Body of pancreas (tissue), 4 donors: Measurements from ENCODE around the gene ORAI2. TPM values are rescaled to one million over a fixed set of nuclear protein-coding genes. Genes with fewer than 3 reads are reported as not detected.
"Not testable (repeated sequence)": the region's sequence is repeated elsewhere in the genome, so short reads cannot be mapped to it uniquely, and the experiment has no call there.

Experiments used
- ATAC-seq: fragments of 150-250 bp; one replicate; pipeline ENCODE4 v1.9.1; 2016
- DNase-seq, 4 donors: peaks; one replicate each; pipeline ENCODE4 v3.0.0-alpha.2; 2019
- H3K27ac ChIP-seq, 4 donors: fragments of 200-600 bp; sonication (generic); 1 replicate in 3 of 4; 2 replicates in 1 of 4; pipeline versions ENCODE4 v1.5.1 to v1.6.1; 2016 to 2019; ENCODE audit warnings: mild to moderate bottlenecking in 1 of 4, mixed read lengths in 1 of 4, moderate library complexity in 1 of 4
- H3K27me3 ChIP-seq, 2 donors: fragments of 200-600 bp; sonication (generic); one replicate each; pipeline ENCODE4 v1.6.0; 2016; ENCODE audit warnings: mild to moderate bottlenecking in 1 of 2
- H3K36me3 ChIP-seq, 2 donors: fragments of 200-600 bp; sonication (generic); replicated peaks in 1 of 2; 2 replicates each; pipeline ENCODE4 v1.5.1; 2016; ENCODE audit warnings: low read depth in 2 of 2; ENCODE audit not compliant: insufficient read depth in 1 of 2
- H3K4me1 ChIP-seq: fragments of 200-600 bp; sonication (generic); one replicate; pipeline ENCODE4 v1.6.0; 2016
- H3K4me3 ChIP-seq, 2 donors: fragments of 200-600 bp; sonication (generic); 1 replicate in 1 of 2; 2 replicates in 1 of 2; pipeline ENCODE4 v1.5.1; 2016 to 2019
- H3K9me3 ChIP-seq, 3 donors: fragments of 200-600 bp; sonication (generic); 1 replicate in 2 of 3; 2 replicates in 1 of 3; pipeline ENCODE4 v1.5.1; 2016
- WGBS, 2 donors: methylation state at CpG; one replicate each; pipeline ENCODE4 v1.1.5; 2017; 5-methylcytosine and 5-hydroxymethylcytosine counted together
- intact Hi-C: fragments of 100-400 bp; cut with DNase I; formaldehyde crosslinking; loops from one replicate; pipeline ENCODE4 v1.15.1; 2023
- microRNA-seq, 2 donors: library from miRNA; unstranded; fragments of <30 nt; microRNA quantifications; one replicate each; pipeline ENCODE4, GENCODE V29; 2016; ENCODE audit warnings: borderline number of aligned reads in 2 of 2, borderline replicate concordance in 2 of 2
- small RNA-seq: library from RNA; depleted of rRNA; stranded (forward); fragments of <200 nt; gene quantifications from one replicate; pipeline ENCODE3, GENCODE V24; 2016
- total RNA-seq, 2 donors: library from RNA; depleted of rRNA; stranded (reverse); fragments of >200 nt; gene quantifications; one replicate each; pipeline ENCODE4 v1.1.0, GENCODE V29; 2016

Gene ORAI2
- total RNA-seq, 2 donors from 2014 or later = 11.7 to 20.8 TPM

GRCh38 chr7:102494473-102495149 is 61.2 kb downstream of the ORAI2 start:
- H3K9me3 ChIP-seq, H3K36me3 ChIP-seq, H3K4me3 ChIP-seq, H3K4me1 ChIP-seq, H3K27ac ChIP-seq, intact Hi-C loops, H3K27me3 ChIP-seq, DNase-seq: not testable (repeated sequence)
- ATAC-seq = peak; percentile 18
- no CpG with 5 or more reads among the region's 67 CpGs for WGBS, 2 donors

- intact Hi-C loops, H3K4me1 ChIP-seq, H3K4me3 ChIP-seq, DNase-seq, H3K27me3 ChIP-seq, ATAC-seq, H3K36me3 ChIP-seq, H3K27ac ChIP-seq, H3K9me3 ChIP-seq: not testable (repeated sequence)
- no CpG with 5 or more reads among the region's 10 CpGs for WGBS, 2 donors
These were observed 63.5 kb downstream of the ORAI2 start for GRCh38 chr7:102496861-102497260.

- WGBS, 2 donors = 100% methylated on average over 1 of the region's 5 CpGs; no CpG with 5 or more reads in 1 of the 2 donors
- H3K9me3 ChIP-seq, H3K27me3 ChIP-seq, H3K36me3 ChIP-seq, DNase-seq, H3K4me1 ChIP-seq, H3K4me3 ChIP-seq, H3K27ac ChIP-seq, ATAC-seq, intact Hi-C loops: not testable (repeated sequence)
These were observed 63.9 kb downstream of the ORAI2 start for GRCh38 chr7:102497308-102497707.

GRCh38 chr7:102498321-102498720 is 64.9 kb downstream of the ORAI2 start:
- DNase-seq, H3K4me3 ChIP-seq, H3K4me1 ChIP-seq, ATAC-seq, intact Hi-C loops, H3K36me3 ChIP-seq, H3K27me3 ChIP-seq, H3K27ac ChIP-seq, H3K9me3 ChIP-seq: not testable (repeated sequence)
- WGBS, 2 donors = 91 to 95% methylated on average over 3 to 15 of the region's 16 CpGs

GRCh38 chr7:102503141-102503540 is 69.8 kb downstream of the ORAI2 start:
- H3K4me3 ChIP-seq, ATAC-seq, H3K27me3 ChIP-seq, H3K9me3 ChIP-seq, H3K27ac ChIP-seq, H3K4me1 ChIP-seq, DNase-seq, intact Hi-C loops, H3K36me3 ChIP-seq: not testable (repeated sequence)
- no CpG with 5 or more reads among the region's 12 CpGs for WGBS, 2 donors

GRCh38 chr7:102505298-102506185 is 72.2 kb downstream of the ORAI2 start:
- H3K27me3 ChIP-seq, H3K4me1 ChIP-seq, intact Hi-C loops, H3K27ac ChIP-seq, H3K4me3 ChIP-seq, H3K9me3 ChIP-seq, H3K36me3 ChIP-seq: not testable (repeated sequence)
- WGBS, 2 donors = 81% methylated on average over 5 of the region's 24 CpGs; no CpG with 5 or more reads in 1 of the 2 donors
- DNase-seq = peak in 1 of 4 donors; percentile 3
- peak; percentile 16 for ATAC-seq

Small RNA genes within 50 kb of the gene (microRNA-seq; reads per million reads assigned to microRNA genes)
- gene MIR4467 (1.4 to 2.7 reads per million in 2 donors), gene MIR5090 (1.4 to 1.8 reads per million in 2 donors), gene MIR548O (0 reads per million in 2 donors)

Small RNA genes within 50 kb of the gene (small RNA-seq; reads per million reads assigned to genes)
- gene MIR548O = not detected

Other genes with a start within 250 kb of the ORAI2 start
- gene SH2B2, start 146.7 kb upstream of the ORAI2 start, total RNA-seq = 1 to 10 TPM; 1.0 to 6.3 TPM
- not detected for gene SPDYE6, start 77.1 kb upstream of the ORAI2 start, total RNA-seq
- 10 to 100 TPM; 25.2 to 40.2 TPM for gene PRKRIP1, start 37.2 kb upstream of the ORAI2 start, total RNA-seq
- 10 to 100 TPM; 15.6 to 60.3 TPM for gene ALKBH4, start 31.3 kb downstream of the ORAI2 start, total RNA-seq
- 10 to 100 TPM; 13.7 to 27.4 TPM for gene LRWD1, start 31.4 kb downstream of the ORAI2 start, total RNA-seq
- 10 to 100 TPM in 1 of 2 donors, 1 to 10 TPM in 1; 6.6 to 12.5 TPM for gene POLR2J, start 45.3 kb downstream of the ORAI2 start, total RNA-seq
- 10 to 100 TPM in 1 of 2 donors, 1 to 10 TPM in 1; 5.3 to 12.5 TPM for gene RASA4B, start 84.2 kb downstream of the ORAI2 start, total RNA-seq
- 10 to 100 TPM in 1 of 2 donors, 1 to 10 TPM in 1; 7.5 to 20.4 TPM for gene UPK3BL2, start 110.1 kb downstream of the ORAI2 start, total RNA-seq
- gene SPDYE2, start 117.7 kb downstream of the ORAI2 start, total RNA-seq = not detected
- gene POLR2J3, start 139.0 kb downstream of the ORAI2 start, total RNA-seq = 10 to 100 TPM; 25.1 to 26.7 TPM
- 10 to 100 TPM; 16.8 to 34.2 TPM for gene RASA4, start 183.2 kb downstream of the ORAI2 start, total RNA-seq
- 10 to 100 TPM; 11.7 to 36.6 TPM for gene UPK3BL1, start 209.2 kb downstream of the ORAI2 start, total RNA-seq
- gene SPDYE2B, start 216.7 kb downstream of the ORAI2 start, total RNA-seq = not detected
- 10 to 100 TPM in 1 of 2 donors, 1 to 10 TPM in 1; 4.2 to 12.5 TPM for gene POLR2J2, start 238.1 kb downstream of the ORAI2 start, total RNA-seq